NCI-H460 (cell line): Measurements from ENCODE around the gene CHST7. TPM values are rescaled to one million over a fixed set of nuclear protein-coding genes. Genes with fewer than 3 reads are reported as not detected.

Experiments used
- DNase-seq: peaks from one replicate; pipeline ENCODE4 v3.0.0-alpha.2; 2016; ENCODE audit warnings: low read depth; ENCODE audit errors: extremely low read depth
- total RNA-seq: library from RNA; depleted of rRNA; stranded (reverse); fragments of >200 nt; shearing (Covaris generic); gene quantifications from 2 replicates; pipeline ENCODE4 v1.2.3, GENCODE V29; 2014

Gene CHST7
- total RNA-seq, 1 experiment from 2014 or later, result 6.9 TPM

DNA sequence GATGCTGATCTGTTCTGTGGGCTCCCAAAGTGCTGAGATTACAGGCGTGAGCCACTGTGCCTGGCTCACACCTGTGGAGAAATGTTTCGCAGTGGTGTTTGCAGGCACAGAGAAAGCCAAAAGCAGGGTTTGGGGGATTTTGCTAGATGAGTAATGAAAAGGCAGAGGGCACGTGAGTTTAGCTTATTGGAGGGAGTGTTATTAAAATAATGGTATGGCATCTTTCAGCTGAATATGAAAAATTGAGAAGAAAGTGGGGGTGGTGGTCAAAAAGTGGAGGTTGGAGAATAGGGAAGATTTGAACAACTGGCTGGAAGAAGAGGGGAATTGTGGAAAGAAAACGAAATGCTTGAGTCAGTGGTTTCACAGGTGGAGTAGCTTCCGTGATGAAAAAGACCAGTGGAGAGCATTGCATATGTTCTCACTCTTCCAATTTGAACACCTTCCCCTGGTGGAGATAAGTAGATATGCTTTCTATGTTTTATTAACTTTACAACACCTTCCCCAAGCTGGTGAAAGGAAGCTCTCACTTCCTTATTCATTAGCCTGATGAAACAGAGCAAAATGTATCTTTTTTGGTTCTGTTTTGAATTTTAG is 1.1 kb upstream of the CHST7 start:
- DNase-seq, result no peak

DNA sequence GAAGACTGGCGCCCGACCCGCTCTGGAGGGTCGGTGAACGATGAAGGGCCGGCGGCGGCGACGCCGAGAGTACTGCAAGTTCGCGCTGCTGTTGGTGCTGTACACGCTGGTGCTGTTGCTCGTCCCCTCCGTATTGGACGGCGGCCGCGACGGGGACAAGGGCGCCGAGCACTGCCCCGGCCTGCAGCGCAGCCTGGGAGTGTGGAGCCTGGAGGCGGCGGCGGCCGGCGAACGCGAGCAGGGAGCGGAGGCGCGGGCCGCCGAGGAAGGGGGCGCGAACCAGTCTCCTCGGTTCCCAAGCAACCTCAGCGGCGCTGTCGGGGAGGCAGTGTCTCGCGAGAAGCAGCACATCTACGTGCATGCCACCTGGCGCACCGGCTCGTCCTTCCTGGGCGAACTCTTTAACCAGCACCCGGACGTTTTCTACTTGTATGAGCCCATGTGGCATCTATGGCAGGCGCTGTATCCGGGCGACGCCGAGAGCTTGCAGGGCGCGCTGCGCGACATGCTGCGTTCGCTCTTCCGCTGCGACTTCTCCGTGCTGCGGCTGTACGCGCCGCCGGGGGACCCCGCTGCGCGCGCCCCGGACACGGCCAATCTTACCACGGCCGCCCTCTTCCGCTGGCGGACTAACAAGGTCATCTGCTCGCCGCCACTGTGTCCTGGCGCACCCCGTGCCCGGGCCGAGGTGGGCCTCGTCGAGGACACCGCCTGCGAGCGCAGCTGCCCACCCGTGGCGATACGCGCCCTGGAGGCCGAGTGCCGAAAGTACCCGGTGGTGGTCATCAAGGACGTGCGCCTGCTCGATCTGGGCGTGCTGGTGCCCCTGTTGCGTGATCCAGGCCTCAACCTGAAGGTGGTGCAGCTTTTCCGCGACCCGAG is 568 bp downstream of the CHST7 start:
- peak; percentile 50 for DNase-seq

- DNase-seq, result no peak
Measured at GRCh38 chrX:46574774-46575381, 1.3 kb downstream of the CHST7 start.

- DNase-seq, result no peak
Measured at GRCh38 chrX:46575586-46575985, 2.0 kb downstream of the CHST7 start.

GRCh38 chrX:46575991-46576392 is 2.4 kb downstream of the CHST7 start:
- DNase-seq, result no peak

DNA sequence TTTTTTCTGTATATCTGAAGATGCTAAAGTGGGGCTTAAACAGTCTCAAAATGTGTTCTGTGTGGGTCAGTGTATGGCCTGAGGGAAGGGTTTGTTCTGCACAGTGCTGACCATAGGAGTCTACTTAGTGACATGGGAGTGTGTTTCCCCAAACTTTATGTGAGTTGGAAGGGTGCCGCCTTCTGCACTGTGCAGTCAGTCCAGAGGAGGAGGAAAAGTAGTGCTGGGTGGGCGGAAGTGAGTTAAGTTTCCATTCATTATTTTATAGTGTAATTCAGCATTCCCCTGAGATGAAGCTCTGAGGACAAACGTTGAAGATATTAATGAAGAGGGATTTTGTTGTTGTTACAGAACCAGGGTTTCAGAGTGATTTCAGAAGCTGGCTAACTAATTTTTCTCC is 2.9 kb downstream of the CHST7 start:
- DNase-seq, result no peak

- DNase-seq, result no peak
Measured at GRCh38 chrX:46577221-46578005, 3.8 kb downstream of the CHST7 start.

DNA sequence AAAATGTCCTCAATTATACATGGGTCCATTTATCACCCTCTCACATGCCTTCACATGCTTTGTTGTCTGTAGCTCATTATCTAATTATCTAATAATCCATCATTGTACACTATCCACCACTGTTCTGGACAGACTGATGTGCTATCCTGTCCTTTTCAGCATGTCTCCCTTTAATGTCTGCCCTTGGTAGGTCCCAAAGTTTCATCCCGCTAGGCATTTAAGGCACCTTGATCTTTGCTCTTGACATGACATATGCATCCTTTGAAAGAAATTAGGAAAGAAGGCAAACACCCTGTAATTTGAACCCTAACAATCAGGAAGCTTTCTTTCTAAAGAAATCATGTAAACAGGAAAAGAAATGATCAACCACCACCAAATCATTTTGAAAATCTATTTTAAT is 5.7 kb downstream of the CHST7 start:
- DNase-seq, result no peak

DNA sequence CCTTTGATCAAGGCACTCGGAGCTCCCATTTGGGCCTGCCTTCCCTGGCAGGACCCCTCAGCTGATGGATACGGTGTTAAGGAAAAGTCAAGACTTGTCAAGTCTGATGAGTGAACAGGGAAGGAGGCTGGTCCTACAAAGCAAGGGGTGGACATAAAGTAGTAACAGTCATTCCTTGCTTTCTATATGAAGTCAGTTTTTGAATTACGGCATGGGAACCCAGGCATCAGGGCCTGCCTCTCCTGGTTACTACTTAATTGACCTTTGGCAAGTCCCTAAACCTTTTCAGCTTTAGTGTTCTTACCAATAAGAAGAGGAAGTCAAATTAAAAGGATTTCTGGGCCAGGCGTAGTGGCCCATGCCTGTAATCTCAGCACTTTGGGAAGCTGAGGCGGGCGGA is 7.0 kb downstream of the CHST7 start:
- DNase-seq, result no peak

DNA sequence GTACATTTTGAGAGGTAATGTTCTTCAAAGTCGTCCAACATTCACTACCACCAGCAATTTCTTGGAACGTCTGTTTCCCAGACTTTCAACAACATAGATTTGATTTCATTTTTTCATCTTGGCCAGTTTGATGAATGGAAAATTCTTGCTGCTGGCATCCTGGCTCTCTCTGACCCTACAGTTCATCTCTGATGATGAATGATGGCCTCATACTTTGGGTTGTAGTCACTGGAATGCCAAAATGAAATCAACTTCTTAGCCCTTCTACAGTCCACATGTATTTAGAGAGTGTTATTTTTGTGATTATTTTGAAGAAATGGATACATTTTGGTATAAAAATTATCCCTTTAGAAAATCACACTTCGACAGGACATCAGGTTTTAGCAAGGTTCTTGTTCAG is 8.8 kb downstream of the CHST7 start:
- DNase-seq, result no peak

DNA sequence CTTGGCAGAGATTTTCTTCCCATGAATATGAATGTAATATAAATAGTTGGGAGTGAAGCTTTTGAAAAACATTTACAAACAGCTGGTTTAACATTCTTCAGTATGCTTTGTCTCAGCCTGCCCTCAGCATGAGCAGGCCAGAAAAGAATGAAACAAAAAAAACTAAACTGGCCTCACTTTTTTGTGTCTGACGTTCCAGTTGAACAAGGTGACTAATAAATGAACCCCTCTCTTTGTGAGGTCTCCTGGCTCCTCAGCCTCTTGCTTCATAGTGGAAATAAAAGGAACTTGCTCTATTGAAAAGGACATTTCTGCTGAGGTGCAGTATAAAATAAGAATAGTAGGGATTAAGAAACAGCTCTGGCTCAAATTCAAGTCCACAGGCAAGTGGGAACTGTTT is 9.4 kb downstream of the CHST7 start:
- DNase-seq, result no peak

- DNase-seq, result no peak
Measured at GRCh38 chrX:46584736-46585135, 11.2 kb downstream of the CHST7 start.

DNA sequence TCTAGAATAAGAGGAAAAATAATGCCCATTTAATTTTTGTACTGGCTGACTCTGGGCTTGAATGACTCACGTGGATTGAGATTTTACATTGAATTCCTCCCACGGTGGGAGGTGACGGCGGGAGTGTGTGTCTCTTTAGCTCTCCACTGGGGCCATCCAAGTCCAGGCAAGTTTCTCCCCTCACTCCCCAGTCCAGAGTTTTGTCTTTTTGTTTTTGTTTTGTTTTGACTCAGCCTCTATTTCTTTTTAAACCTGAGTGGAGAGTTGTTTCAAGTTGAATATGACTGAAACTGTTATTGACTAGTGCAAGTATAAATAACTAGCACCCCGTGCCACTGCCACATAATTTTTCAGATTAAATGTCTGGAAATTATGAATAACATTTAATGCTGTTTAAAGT is 13.6 kb downstream of the CHST7 start:
- DNase-seq, result no peak

- no peak for DNase-seq
Measured at GRCh38 chrX:46587753-46588171, 14.2 kb downstream of the CHST7 start.

DNA sequence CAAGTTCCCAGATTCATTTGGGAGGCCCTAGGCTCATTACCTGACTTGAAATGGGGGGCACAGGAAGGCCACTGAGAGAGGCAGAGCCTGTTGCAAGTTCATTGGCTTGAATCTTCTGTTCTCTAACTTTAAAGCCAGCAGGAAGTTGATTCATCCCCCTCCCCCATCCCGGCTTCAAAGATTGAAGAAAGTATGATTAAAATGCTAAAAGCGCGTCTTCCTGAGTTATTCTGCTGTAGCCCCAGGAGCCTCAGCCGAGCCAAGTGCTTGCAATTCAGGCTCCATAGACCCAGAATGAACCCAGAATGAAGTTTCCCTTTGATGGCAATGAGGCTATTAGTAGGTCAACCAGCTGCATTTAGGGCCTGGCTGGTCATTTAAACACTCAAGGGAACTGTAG is 14.7 kb downstream of the CHST7 start:
- DNase-seq, result no peak

GRCh38 chrX:46589977-46590723 is 16.6 kb downstream of the CHST7 start:
- no peak for DNase-seq

DNA sequence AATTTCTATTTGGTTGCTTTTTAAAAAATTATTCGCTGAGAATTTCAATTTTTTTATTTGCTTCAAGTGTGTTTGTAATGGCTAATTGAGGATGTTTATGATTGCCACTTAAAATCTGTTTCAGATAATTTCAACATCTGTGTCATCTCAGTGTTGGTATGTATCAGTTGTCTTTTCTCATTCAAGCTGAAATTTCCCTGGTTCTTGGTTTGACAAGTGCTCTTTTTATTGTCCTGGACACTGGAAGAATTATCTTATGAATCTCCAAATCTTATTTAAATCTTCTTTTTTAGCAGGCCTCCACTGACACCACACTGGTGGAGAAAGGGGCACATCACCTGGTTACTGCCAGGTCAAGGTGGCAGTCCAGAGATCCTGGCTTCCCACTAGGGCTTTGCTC is 21.5 kb downstream of the CHST7 start:
- DNase-seq, result no peak

GRCh38 chrX:46597208-46597607 is 23.6 kb downstream of the CHST7 start:
- no peak for DNase-seq

GRCh38 chrX:46597771-46598170 is 24.2 kb downstream of the CHST7 start:
- DNase-seq, result no peak

- DNase-seq, result no peak
Measured at GRCh38 chrX:46599051-46599560, 25.5 kb downstream of the CHST7 start.
